Glutamatergic neuron (in vitro differentiated cells): ENCODE measurements around the gene UGCG. TPM values are rescaled to one million over a fixed set of nuclear protein-coding genes. Genes with fewer than 3 reads are reported as not detected.
"Not testable (repeated sequence)": the region's sequence is repeated elsewhere in the genome, so short reads cannot be mapped to it uniquely, and the experiment has no call there.

ENCODE experiments used
- DNase-seq: peaks from one replicate; pipeline ENCODE4 v3.0.0; 2022
- H3K27ac Mint-ChIP-seq: one replicate; pipeline ENCODE4 v1.8.0; 2020; ENCODE audit warnings: mild to moderate bottlenecking, mixed read lengths, inconsistent platforms; ENCODE audit not compliant: unreplicated experiment
- H3K27me3 Mint-ChIP-seq: one replicate; pipeline ENCODE4 v1.8.0; 2020; ENCODE audit warnings: mild to moderate bottlenecking, moderate library complexity, mixed read lengths, inconsistent platforms; ENCODE audit not compliant: unreplicated experiment
- H3K36me3 Mint-ChIP-seq: one replicate; pipeline ENCODE4 v1.8.0; 2020; ENCODE audit warnings: mild to moderate bottlenecking, mixed read lengths, inconsistent platforms; ENCODE audit not compliant: unreplicated experiment
- H3K4me1 Mint-ChIP-seq: one replicate; pipeline ENCODE4 v1.8.0; 2020; ENCODE audit warnings: mild to moderate bottlenecking, low read depth, mixed read lengths, inconsistent platforms; ENCODE audit not compliant: unreplicated experiment
- H3K4me3 Mint-ChIP-seq: one replicate; pipeline ENCODE4 v1.8.0; 2020; ENCODE audit warnings: mild to moderate bottlenecking, mixed read lengths, inconsistent platforms; ENCODE audit not compliant: unreplicated experiment
- H3K9me3 Mint-ChIP-seq: one replicate; pipeline ENCODE4 v1.8.0; 2020; ENCODE audit warnings: mild to moderate bottlenecking, moderate library complexity, mixed read lengths, inconsistent platforms; ENCODE audit not compliant: unreplicated experiment
- CTCF ChIP-seq: fragments of 200-600 bp; sonication (generic); IDR thresholded peaks from one replicate; pipeline ENCODE4 v1.5.0; 2021; ENCODE audit not compliant: partially characterized antibody, unreplicated experiment
- total RNA-seq: library from RNA; stranded (reverse); fragmentation: NEBNext Ultra II Directional; extraction: Animal tissue kit (Norgen Biotek cat#: 25700); gene quantifications from one replicate; pipeline ENCODE4 v1.2.1, GENCODE V29; 2021; ENCODE audit not compliant: unreplicated experiment

UGCG gene
- total RNA-seq, 1 donor from 2014 or later, result 16.0 TPM

- no peak for DNase-seq
- TF ChIP-seq CTCF, result no peak
- Mint-ChIP-seq H3K9me3 (no peaks in the 10 kb centered on the region), H3K36me3 (no peaks in the 10 kb centered on the region), H3K27ac (no peak overlapping the region), H3K27me3 (no peaks in the 10 kb centered on the region), H3K4me3 (no peak overlapping the region), H3K4me1 (no peaks in the 10 kb centered on the region)
These were observed 20.4 kb upstream of the UGCG start for GRCh38 chr9:111876179-111876578.

- no peak for TF ChIP-seq CTCF
- Mint-ChIP-seq H3K27ac (no peak overlapping the region), H3K4me1 (no peaks in the 10 kb centered on the region), H3K9me3 (no peaks in the 10 kb centered on the region), H3K36me3 (no peaks in the 10 kb centered on the region), H3K4me3 (no peak overlapping the region), H3K27me3 (no peaks in the 10 kb centered on the region)
- no peak for DNase-seq
These were observed 19.2 kb upstream of the UGCG start for GRCh38 chr9:111877420-111877819.

- no peak for DNase-seq
- H3K4me1 Mint-ChIP-seq, result no peaks in the 10 kb centered on the region
- H3K9me3 Mint-ChIP-seq, result no peaks in the 10 kb centered on the region
- H3K36me3 Mint-ChIP-seq, result no peaks in the 10 kb centered on the region
- no peak overlapping the region for H3K27ac Mint-ChIP-seq
- no peaks in the 10 kb centered on the region for H3K27me3 Mint-ChIP-seq
- no peak for TF ChIP-seq CTCF
- no peak overlapping the region for H3K4me3 Mint-ChIP-seq
These were observed 17.7 kb upstream of the UGCG start for GRCh38 chr9:111878946-111879345.

- DNase-seq, result no peak
- no peaks in the 10 kb centered on the region for H3K4me1 Mint-ChIP-seq
- H3K27me3 Mint-ChIP-seq, result peaks cover 2% of the 10 kb centered on the region
- H3K4me3 Mint-ChIP-seq, result no peak overlapping the region
- peaks cover 1% of the 10 kb centered on the region for H3K9me3 Mint-ChIP-seq
- H3K36me3 Mint-ChIP-seq, result no peaks in the 10 kb centered on the region
- TF ChIP-seq CTCF, result no peak
- no peak overlapping the region for H3K27ac Mint-ChIP-seq
These were observed 9.5 kb upstream of the UGCG start for GRCh38 chr9:111886983-111887718.

GRCh38 chr9:111890334-111890733, 6.3 kb upstream of the UGCG start:
- Mint-ChIP-seq H3K36me3 (no peaks in the 10 kb centered on the region), H3K4me3 (no peak overlapping the region), H3K27me3 (no peaks in the 10 kb centered on the region), H3K4me1 (no peaks in the 10 kb centered on the region), H3K27ac (no peak overlapping the region), H3K9me3 (no peaks in the 10 kb centered on the region)
- no peak for TF ChIP-seq CTCF
- DNase-seq, result no peak

GRCh38 chr9:111890867-111891266, 5.7 kb upstream of the UGCG start:
- not testable (repeated sequence) for DNase-seq, H3K27ac Mint-ChIP-seq, H3K36me3 Mint-ChIP-seq, H3K4me3 Mint-ChIP-seq, H3K4me1 Mint-ChIP-seq, H3K27me3 Mint-ChIP-seq, H3K9me3 Mint-ChIP-seq
